Measurements from ENCODE around the gene SPINK8.
"Not testable (repeated sequence)": the region's sequence is repeated elsewhere in the genome, so short reads cannot be mapped to it uniquely, and the experiment has no call there.

SPINK8 gene

DNA sequence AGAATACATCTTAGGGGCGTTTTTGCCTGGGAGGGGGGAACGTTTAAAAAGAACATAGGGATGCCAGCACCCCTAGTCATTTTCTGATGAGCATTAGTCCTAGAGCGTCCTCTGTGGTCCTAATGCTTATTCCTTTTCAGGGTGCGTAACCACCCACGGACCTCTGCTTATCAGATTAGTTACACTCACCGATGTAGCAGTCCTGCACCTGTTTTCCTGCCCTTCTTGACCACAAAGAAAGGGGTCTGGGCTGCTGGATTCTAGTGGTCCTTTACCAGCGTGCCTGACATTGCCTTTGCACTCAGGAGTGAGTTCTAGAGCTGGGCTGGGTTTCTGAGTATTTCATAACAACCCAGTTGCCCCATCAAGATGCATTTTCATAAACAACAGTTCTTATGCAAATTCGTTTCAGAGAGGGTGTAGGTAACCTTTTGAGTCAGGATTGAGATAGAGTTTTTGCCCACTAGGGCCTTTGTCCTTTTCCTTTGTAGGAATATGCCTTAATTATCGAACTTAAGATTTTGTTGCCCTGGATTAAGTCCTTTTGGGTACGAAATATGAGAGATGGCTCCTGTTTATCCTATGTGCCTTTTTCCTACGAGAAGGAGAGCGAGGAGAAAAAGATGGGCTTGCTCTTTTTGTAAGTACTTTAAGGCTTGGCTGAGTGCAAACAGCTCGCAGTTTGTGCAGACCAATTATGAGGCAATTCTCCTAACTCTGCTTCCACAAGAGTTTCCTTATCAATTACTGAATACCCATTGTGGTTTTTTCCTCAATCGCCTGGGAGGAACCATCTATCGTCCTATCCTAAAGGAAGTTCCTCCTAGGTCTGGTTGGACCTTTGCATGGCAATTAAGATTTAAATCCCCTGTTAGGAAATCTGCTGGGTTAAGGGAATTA is at the start of gene SPINK8:
Gene SPINK8, minus strand, starts transcription at position 316 of the 900 bp plus-strand sequence. CDS start 5,320 bp downstream, outside the sequence.
- not testable (repeated sequence) for H3K4me1 Mint-ChIP-seq, H3K27ac Mint-ChIP-seq, H3K9me3 Mint-ChIP-seq, DNase-seq, H3K4me3 Mint-ChIP-seq, ATAC-seq
- H3K27me3 Mint-ChIP-seq, result peaks cover 13% of the 10 kb centered on the region

DNA sequence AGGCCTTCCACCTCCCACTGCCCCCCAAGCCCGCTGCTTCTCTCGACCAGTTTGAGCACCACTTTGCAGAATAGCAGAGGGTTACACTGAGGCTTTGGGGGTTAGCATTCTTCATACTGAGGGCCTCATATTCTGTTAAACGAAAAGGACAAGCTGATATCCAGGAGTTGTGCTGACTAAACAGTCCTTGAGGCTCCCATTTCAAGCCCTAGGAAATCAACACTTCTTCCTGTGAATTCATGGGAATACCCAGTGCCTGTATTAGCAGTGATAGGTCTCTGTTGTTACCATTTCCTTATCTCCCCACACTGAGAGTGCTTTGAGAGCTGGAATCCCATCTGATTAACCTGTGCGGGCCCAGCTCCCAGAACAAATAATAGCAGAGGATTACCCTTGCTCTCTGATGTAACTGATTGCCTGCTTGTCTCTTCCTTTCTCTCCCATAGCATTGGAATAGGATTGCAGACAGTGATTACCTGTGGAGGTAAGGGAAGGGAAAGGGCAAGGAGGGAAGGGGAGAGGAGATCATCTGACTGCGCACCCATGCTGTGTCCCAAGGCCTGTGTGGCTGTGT is 39.5 kb upstream of the SPINK8 start:
- H3K4me3 Mint-ChIP-seq, result no peak overlapping the region
- no peaks in the 10 kb centered on the region for H3K27me3 Mint-ChIP-seq
- H3K4me1 Mint-ChIP-seq, result no peaks in the 10 kb centered on the region
- ATAC-seq (no peak), DNase-seq (no peak)
- H3K27ac Mint-ChIP-seq, result peak overlapping the region in 1 of 2 donors; percentile 1
- no peaks in the 10 kb centered on the region for H3K9me3 Mint-ChIP-seq

DNA sequence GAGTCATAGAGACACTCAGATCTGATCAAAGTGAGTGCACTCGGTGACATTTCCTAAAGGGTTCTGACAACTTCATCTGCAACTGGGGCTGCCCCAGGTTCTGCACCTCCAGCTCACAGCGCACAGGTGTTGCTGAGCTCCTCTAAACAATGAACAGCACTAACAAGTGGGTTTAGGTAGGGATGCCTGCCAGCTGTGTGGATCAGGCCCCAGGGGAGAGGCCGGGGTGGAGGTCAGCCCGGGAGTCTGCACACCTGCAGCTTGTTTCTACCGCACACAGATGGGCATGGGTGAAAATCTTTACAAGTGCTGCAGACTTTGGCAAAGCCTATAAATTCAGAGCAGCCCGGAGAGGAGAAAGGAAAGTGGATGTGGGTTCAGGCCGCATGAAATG is 38.9 kb upstream of the SPINK8 start:
- Mint-ChIP-seq H3K4me3 (no peak overlapping the region), H3K4me1 (no peaks in the 10 kb centered on the region), H3K27ac (no peak overlapping the region), H3K9me3 (no peaks in the 10 kb centered on the region), H3K27me3 (no peaks in the 10 kb centered on the region)
- DNase-seq (no peak), ATAC-seq (no peak)

DNA sequence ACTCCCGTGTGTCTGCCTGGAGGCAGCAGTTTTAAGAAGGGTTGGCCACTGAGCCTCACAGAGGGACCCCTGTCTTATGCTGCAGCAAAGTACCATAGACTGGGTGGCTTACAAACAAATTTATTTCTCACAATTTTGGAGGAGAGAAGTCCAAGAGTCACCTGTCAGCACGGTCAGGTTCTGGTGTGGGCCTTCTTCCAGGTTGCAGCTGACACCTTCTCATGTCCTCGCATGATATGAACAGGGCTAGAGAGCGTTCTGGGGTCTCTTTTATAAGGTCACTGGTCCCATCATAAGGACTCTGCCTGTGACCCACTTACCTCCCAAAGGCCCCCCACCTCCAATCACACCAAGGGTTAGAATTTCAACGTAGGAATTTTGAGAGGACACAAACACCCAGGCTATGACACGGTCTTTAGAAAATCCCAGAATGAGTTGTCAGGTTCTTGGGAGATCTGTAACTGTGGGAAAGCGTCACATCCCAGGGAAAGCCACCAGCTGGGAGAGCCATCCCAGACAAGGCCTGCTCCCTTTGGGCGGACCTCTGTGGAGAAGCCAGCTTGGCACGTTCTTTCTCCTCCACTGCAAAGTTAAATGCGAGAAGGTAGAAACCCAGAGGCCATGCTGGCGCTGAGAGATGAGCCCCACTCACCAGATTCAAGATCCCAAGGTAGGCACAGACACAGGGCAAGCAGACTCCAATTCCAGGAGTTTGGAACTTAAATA is 38.4 kb upstream of the SPINK8 start, which contains the start of gene FBXW12:
Gene FBXW12, plus strand, starts transcription at position 569 of the 726 bp plus-strand sequence. CDS start 549 bp downstream, outside the sequence.
- H3K27ac Mint-ChIP-seq, result no peak within 1 kb of the TSS
- no peak within 1 kb of the TSS for H3K4me3 Mint-ChIP-seq
- ATAC-seq (no peak), DNase-seq (no peak)
- no peaks in the 10 kb centered on the region for H3K27me3 Mint-ChIP-seq
- H3K9me3 Mint-ChIP-seq, result no peaks in the 10 kb centered on the region
- H3K4me1 Mint-ChIP-seq, result no peaks in the 10 kb centered on the region

DNA sequence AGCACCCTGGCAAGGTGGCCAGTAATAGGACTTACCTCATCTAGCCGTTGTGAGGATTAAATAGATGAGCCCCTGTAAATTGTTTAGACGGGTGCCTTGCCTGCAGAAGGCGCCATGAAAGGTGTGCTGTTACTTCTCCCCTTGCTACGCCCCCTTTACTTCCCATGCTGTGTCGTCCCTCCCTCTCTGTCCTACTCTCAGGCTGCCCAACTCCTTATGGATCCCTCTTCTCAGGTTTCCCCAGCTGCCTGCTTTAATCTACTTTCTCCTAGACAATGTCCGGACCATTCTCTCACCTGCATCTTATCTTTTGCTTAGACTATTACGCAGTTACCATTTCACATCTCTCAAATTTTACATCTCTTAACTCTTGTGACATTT is 36.9 kb upstream of the SPINK8 start:
- Mint-ChIP-seq H3K4me1 (no peaks in the 10 kb centered on the region), H3K27ac (no peak overlapping the region), H3K9me3 (no peaks in the 10 kb centered on the region), H3K4me3 (no peak overlapping the region), H3K27me3 (no peaks in the 10 kb centered on the region)
- no peak for ATAC-seq
- DNase-seq, result no peak

DNA sequence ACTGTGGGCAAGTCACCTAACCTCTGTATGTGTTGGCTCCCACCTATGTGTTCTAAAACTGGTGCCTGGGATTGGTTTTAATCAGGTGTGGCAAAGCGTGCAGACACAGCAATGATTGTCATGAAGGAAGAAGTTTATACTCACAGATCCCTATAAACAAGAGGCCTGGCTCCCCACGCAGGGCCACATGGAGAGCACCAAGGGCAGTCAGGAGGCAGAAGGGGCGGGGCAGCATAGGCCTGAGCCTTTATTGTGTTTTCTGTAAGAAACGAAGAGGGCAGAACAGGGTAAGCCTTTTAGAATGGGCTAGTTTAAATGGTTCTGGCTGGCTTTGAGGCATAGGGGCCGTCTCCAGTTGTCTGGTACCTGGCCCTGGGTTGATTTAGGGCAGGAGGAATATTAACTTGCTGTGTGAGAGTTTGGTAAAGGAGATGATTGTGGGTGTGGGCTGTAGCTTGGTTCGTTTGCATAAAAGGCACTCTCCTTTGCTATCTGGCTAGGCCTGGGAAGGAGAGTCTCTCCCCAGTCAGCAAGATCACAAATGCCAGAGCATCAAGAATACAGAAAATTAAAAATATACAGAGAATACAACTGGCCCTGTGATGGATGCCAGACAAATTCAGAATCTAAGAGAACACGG is 36.4 kb upstream of the SPINK8 start:
- ATAC-seq (no peak), DNase-seq (no peak)

DNA sequence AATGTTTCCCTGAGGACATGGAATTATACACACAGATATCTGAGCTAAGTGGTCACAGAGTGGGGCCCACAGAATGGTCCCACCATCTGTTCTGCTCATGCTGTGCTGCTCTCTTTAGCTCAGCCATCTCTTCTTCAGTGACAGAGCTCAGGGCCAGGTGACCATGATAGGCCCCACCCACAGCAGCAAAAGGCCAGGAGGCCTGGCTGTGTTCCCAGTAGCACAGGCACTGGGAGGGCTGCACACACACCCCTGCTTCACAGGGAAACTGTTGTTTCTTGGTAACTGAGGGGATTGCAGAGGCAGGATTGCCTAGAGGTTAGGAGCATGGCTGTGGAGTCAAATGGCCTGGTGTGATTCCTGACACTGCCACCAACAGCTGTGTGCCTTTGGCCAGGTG is 33.7 kb upstream of the SPINK8 start:
- H3K9me3 Mint-ChIP-seq, result peaks cover 9 to 15% of the 10 kb centered on the region in 2 donors
- H3K27me3 Mint-ChIP-seq, result no peaks in the 10 kb centered on the region
- ATAC-seq (no peak), DNase-seq (no peak)
- no peaks in the 10 kb centered on the region for H3K4me1 Mint-ChIP-seq
- no peak overlapping the region for H3K27ac Mint-ChIP-seq
- H3K4me3 Mint-ChIP-seq, result no peak overlapping the region

More for the DNA sequence above, 36.4 kb upstream of the SPINK8 start:
- Mint-ChIP-seq H3K4me3 (no peak overlapping the region), H3K27me3 (no peaks in the 10 kb centered on the region), H3K4me1 (no peaks in the 10 kb centered on the region), H3K27ac (no peak overlapping the region), H3K9me3 (peaks cover 2 to 3% of the 10 kb centered on the region in 2 donors)

DNA sequence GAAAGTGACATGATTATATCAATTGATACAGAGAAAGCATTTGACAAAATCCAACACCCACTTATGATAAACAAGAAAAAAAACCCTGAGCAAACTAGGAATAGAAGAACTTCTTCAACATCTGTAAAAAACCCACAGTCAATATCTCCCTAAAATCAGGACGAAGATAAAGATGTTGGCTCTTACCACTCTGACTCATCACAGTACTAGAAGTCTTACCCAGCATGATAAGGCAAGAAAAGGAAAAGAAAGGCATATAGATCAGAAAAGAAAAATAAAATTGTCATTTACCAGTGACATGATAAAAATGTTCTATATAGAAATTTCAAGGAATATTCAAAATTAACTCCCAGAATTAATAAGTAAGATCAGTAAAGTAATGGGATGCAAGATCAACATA is 31.4 kb upstream of the SPINK8 start:
- Mint-ChIP-seq H3K4me1 (no peaks in the 10 kb centered on the region), H3K27me3 (no peaks in the 10 kb centered on the region), H3K9me3 (peaks cover 27 to 30% of the 10 kb centered on the region in 2 donors), H3K27ac (no peak overlapping the region), H3K4me3 (no peak overlapping the region)
- ATAC-seq (no peak), DNase-seq (no peak)

DNA sequence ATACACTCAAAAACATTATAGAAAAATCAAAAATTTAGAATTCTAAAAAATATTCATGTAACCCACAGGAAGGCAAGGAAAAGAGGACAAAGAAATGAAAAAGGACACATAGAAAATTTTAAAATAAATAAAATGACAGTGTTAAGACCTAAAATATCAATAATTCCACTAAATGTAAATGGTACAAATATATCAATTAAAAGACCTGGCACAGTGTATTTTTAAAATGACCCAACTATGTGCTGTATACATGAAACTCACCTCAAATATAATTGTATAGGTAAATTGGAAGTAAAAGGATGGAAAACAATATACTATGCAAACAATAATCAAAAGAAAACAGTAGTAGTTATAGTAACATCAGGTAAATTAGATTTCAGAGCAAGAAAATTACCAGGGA is 28.5 kb upstream of the SPINK8 start:
- DNase-seq (no peak), ATAC-seq (no peak)
- no peaks in the 10 kb centered on the region for H3K27me3 Mint-ChIP-seq
- peaks cover 27 to 30% of the 10 kb centered on the region in 2 donors for H3K9me3 Mint-ChIP-seq
- H3K4me3 Mint-ChIP-seq, result no peak overlapping the region
- H3K27ac Mint-ChIP-seq, result no peak overlapping the region
- no peaks in the 10 kb centered on the region for H3K4me1 Mint-ChIP-seq

DNA sequence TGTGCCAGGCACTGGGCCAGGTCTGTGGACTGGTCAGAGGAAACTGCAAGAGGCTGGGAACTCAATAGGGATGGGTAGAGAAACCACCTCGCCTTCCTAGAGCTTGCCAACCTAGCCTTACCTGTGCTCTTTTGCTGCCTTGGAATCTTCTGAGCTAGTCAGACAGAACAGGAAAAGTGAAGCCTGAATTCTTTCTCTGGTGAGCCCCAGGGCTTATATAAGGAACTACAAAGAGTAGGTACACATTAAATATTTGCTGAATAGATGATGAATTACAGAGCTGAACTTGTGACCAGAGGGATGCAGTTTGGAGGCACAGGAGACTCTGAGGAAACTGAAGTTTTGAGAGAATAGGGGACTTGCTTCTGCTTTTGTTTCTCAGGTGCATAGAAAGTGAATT is 23.0 kb upstream of the SPINK8 start:
- H3K27ac Mint-ChIP-seq, result no peak overlapping the region
- ATAC-seq (no peak), DNase-seq (no peak)
- no peak overlapping the region for H3K4me3 Mint-ChIP-seq
- H3K4me1 Mint-ChIP-seq, result no peaks in the 10 kb centered on the region
- peaks cover 16% of the 10 kb centered on the region for H3K27me3 Mint-ChIP-seq
- H3K9me3 Mint-ChIP-seq, result peaks cover 12 to 17% of the 10 kb centered on the region in 2 donors

DNA sequence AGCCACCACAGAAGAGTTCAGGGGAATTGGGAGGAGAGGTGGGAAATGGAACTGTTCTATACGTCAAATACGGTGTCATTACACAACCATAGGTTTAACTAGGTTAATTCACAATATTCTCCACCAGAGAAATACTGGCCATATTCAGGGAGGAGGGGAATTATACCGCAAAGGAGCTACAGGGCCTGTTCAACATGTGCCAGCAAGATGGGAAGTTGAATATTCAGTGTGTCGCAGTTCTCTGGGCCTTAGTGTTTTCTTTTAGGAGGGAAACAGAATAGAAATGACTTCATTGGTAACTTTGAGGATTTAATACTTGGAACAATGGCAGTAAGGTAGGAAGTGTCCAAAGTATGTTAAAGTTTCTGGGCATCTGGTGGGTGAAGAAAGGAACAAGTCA is 20.5 kb upstream of the SPINK8 start:
- H3K9me3 Mint-ChIP-seq, result peaks cover 0 to 9% of the 10 kb centered on the region in 2 donors
- ATAC-seq (no peak), DNase-seq (no peak)
- H3K27me3 Mint-ChIP-seq, result peaks cover 16% of the 10 kb centered on the region
- H3K4me3 Mint-ChIP-seq, result no peak overlapping the region
- H3K4me1 Mint-ChIP-seq, result no peaks in the 10 kb centered on the region
- H3K27ac Mint-ChIP-seq, result no peak overlapping the region

DNA sequence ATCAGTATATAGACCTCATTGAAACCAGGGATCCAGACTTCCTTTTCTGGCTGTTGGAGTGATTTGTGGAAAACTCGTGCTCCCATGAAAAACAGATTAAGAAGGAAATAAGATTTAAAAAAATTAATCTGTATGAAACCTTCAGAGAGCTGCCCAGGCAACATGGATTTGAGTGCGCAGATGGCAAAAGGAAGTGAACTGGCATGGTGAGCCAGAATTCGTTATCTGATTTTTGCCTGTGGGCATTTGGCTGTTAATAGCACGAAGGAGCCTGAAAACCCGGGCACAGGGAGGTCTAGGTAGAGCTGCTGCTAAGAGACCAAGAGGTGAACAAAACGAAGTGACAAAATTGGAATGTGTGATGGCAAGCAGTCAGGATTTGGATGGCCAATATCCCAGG is 19.1 kb upstream of the SPINK8 start:
- Mint-ChIP-seq H3K27me3 (peaks cover 16% of the 10 kb centered on the region), H3K4me1 (no peaks in the 10 kb centered on the region), H3K9me3 (peaks cover 0 to 9% of the 10 kb centered on the region in 2 donors), H3K27ac (no peak overlapping the region), H3K4me3 (no peak overlapping the region)
- DNase-seq (no peak), ATAC-seq (no peak)

DNA sequence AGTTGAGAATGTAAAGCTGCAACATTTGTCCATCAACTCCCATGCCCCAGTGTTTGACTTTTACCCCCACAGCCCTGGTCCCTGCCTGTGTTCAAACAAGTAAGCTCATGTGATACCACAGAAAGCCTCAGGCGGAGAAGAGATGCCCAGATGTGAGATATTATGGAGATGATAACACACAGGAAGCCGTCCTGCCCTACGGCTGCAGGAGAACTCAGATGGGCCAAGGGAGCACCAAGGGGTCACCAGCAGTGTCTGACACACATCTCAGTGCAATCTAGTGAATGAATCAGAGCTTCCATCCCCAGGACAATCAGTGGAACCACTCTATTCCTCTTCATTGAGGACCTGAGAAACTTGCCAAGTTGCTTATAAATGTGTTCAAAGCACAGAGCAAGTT is 14.0 kb upstream of the SPINK8 start:
- H3K27me3 Mint-ChIP-seq, result no peaks in the 10 kb centered on the region
- no peaks in the 10 kb centered on the region for H3K4me1 Mint-ChIP-seq
- no peak for ATAC-seq
- no peak overlapping the region for H3K4me3 Mint-ChIP-seq
- no peak for DNase-seq
- H3K27ac Mint-ChIP-seq, result no peak overlapping the region
- no peaks in the 10 kb centered on the region for H3K9me3 Mint-ChIP-seq

DNA sequence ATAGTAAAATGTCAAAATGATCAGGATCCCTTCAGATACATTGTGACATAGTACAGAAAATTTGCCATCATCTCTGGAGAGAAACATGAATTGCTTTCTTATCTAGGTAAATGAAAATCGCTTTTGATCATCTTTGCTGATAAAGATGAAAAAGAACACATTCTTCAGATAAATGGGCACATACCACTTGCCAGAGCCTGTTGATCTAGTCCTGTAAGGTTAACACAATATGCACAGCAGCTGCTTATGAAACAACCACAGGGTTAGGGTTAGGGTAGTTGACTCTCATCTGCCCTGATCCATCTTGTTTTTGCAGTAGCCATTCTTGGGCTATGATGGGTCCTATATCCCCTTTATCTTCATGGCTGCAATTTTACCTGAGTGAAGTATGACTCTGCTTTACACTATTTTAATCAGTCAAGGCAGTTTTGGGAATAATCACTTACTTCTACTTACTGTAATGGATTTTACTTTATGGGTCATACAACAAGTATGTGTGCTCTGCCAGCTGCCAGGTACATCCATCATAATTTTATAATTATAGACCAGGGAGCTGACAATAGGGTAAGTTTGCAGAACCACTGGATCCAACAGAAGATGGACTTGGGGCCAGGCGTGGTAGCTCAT is 12.6 kb upstream of the SPINK8 start:
- Mint-ChIP-seq H3K4me1 (no peaks in the 10 kb centered on the region), H3K9me3 (no peaks in the 10 kb centered on the region), H3K27me3 (no peaks in the 10 kb centered on the region), H3K4me3 (no peak overlapping the region), H3K27ac (no peak overlapping the region)
- DNase-seq (no peak), ATAC-seq (no peak)

DNA sequence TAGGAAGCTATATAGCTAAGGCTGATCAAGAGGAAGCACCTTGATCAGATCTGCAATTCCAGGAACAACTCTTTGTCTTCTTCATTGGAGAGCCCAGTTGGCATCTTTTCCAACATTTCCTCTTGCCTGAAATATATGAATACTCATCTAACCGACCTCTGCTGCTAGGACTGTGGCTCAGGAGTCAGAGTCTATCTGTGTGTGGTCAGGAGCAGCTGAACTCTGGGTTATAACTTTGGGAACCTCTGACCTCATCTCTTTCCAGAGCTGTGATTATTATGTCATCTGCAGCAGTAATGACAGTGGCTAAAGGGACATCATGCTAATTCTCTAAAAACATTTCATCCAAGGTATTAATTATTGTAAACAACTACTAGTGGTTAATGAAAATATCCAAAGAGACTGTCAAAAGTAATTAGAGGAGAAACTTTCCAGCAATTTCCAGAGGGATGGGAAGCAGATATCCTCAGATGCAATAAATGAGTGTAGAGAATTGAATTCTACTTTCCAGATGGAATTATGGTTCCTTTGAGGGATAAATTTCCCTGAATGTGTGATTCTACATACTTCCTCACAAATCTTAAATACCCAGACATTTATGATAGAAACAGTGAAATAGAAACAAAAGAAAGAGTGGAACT is 11.5 kb upstream of the SPINK8 start:
- DNase-seq (no peak), ATAC-seq (no peak)
- Mint-ChIP-seq H3K27me3 (no peaks in the 10 kb centered on the region), H3K9me3 (no peaks in the 10 kb centered on the region), H3K27ac (no peak overlapping the region), H3K4me3 (no peak overlapping the region), H3K4me1 (no peaks in the 10 kb centered on the region)

Data from stimulated activated naive CD8-positive, alpha-beta T cell treated with anti-CD3 and anti-CD28 coated beads, Interleukin-15, amount 100 ng/mL, for 72 hours (primary cell).